OCI-LY3 (cell line): ENCODE results near the gene LIN7C.

ENCODE experiments used
- EZH2phosphoT487 ChIP-seq: fragments of 200-600 bp; shearing (Covaris generic); IDR thresholded peaks from 2 replicates; pipeline ENCODE4 v1.6.1; 2018; ENCODE audit warnings: antibody characterized with exemption, mixed run types, low read depth
- TF ChIP-seq, protein P1 (sequence below): fragments of 200-600, 300-600 bp; sonication (generic); IDR thresholded peaks from 2 replicates; pipeline ENCODE4 v1.5.1; 2014; ENCODE audit warnings: antibody characterized with exemption, low read length, low read depth

DNA sequence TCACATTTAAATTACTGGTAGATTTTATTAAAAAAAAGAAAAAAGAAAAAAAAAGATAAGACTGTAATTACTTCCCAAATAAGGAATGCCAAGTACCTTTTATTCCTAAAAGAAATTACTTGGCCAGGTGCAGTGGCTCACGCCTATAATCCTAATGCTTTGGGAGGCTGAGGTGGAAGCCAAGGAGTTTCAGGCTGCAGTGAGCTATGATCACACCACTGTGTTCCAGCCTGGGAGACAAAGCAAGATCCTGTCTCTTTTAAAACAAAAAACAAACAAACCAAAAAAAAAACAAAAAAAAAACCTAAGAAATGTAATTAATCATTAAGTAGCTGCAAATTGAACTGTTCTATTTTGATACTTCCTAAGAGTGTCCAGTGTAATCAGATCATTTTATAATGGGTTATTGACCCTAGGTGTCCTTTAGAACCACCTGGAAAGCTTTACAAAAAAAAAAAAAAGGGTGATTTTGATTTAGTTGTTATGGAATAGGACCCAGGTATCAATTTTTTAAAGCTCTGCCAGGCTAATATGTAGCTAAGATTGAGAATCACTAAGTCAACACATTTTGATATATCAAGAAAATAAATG is 10.8 kb downstream of the LIN7C start:
- TF ChIP-seq, protein P1, sequence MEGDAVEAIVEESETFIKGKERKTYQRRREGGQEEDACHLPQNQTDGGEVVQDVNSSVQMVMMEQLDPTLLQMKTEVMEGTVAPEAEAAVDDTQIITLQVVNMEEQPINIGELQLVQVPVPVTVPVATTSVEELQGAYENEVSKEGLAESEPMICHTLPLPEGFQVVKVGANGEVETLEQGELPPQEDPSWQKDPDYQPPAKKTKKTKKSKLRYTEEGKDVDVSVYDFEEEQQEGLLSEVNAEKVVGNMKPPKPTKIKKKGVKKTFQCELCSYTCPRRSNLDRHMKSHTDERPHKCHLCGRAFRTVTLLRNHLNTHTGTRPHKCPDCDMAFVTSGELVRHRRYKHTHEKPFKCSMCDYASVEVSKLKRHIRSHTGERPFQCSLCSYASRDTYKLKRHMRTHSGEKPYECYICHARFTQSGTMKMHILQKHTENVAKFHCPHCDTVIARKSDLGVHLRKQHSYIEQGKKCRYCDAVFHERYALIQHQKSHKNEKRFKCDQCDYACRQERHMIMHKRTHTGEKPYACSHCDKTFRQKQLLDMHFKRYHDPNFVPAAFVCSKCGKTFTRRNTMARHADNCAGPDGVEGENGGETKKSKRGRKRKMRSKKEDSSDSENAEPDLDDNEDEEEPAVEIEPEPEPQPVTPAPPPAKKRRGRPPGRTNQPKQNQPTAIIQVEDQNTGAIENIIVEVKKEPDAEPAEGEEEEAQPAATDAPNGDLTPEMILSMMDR: no peak
- TF ChIP-seq EZH2phosphoT487: no peak
